A673 (cell line): Measurements from ENCODE around the gene FOXP4. TPM values are rescaled to one million over a fixed set of nuclear protein-coding genes. Genes with fewer than 3 reads are reported as not detected.

Source experiments
- BruUV-seq: library from RNA; stranded (reverse); fragments of 400-500 nt; replicated peaks from 2 replicates; lab custom pipeline; 2021; lab: Mats Ljungman, UMichigan
- CTCF ChIA-PET: fragments of 300-600 bp; sonication (Branson Sonifier 250); formaldehyde crosslinking; loops from one replicate; lab custom pipeline; 2022; ENCODE audit warnings: antibody characterized with exemption; lab: Charles Lee
- POLR2A ChIA-PET: fragments of 300-600 bp; sonication (Branson Sonifier 250); formaldehyde crosslinking; loops from one replicate; lab custom pipeline; 2022; ENCODE audit warnings: antibody characterized with exemption; ENCODE audit not compliant: low non-redundant PET; lab: Charles Lee
- DNase-seq: peaks from one replicate; pipeline ENCODE4 v3.0.0-alpha.2; 2015; ENCODE audit warnings: low spot score
- H3K27ac ChIP-seq: fragments of 200-600 bp; sonication (generic); 2 replicates; pipeline ENCODE4 v1.5.1; 2016; ENCODE audit warnings: mixed run types, low read depth, mild to moderate bottlenecking, mixed read lengths, antibody characterized with exemption, low read length; ENCODE audit not compliant: poor library complexity, severe bottlenecking
- H3K27me3 ChIP-seq: fragments of 200-600 bp; sonication (generic); replicated peaks from 2 replicates; pipeline ENCODE4 v1.6.1; 2017; ENCODE audit warnings: mixed run types, low read depth, mild to moderate bottlenecking, mixed read lengths, antibody characterized with exemption, low read length; ENCODE audit not compliant: insufficient read depth, poor library complexity
- H3K36me3 ChIP-seq: fragments of 200-600 bp; sonication (generic); 2 replicates; pipeline ENCODE4 v1.6.1; 2016; ENCODE audit warnings: mixed run types, mild to moderate bottlenecking, mixed read lengths, antibody characterized with exemption, low read length; ENCODE audit not compliant: insufficient read depth, poor library complexity, severe bottlenecking
- H3K4me1 ChIP-seq: fragments of 200-600 bp; sonication (generic); 2 replicates; pipeline ENCODE4 v1.6.1; 2017; ENCODE audit warnings: mixed run types, mild to moderate bottlenecking, mixed read lengths, antibody characterized with exemption, low read length; ENCODE audit not compliant: insufficient read depth, poor library complexity, severe bottlenecking
- H3K4me3 ChIP-seq: fragments of 200-600 bp; sonication (generic); 2 replicates; pipeline ENCODE4 v1.5.1; 2016; ENCODE audit warnings: low read depth, mixed run types, mild to moderate bottlenecking, mixed read lengths, low read length; ENCODE audit not compliant: poor library complexity, severe bottlenecking
- H3K9me3 ChIP-seq: fragments of 200-600 bp; sonication (generic); 2 replicates; pipeline ENCODE4 v1.6.1; 2016; ENCODE audit warnings: mixed run types, low read depth, mild to moderate bottlenecking, mixed read lengths, antibody characterized with exemption, low read length; ENCODE audit not compliant: poor library complexity, severe bottlenecking
- EZH2 ChIP-seq: fragments of 200-600 bp; sonication (generic); IDR thresholded peaks from 2 replicates; pipeline ENCODE4 v1.6.1; 2017; ENCODE audit warnings: borderline replicate concordance, low read depth, mild to moderate bottlenecking, mixed read lengths, antibody characterized with exemption, low read length; ENCODE audit not compliant: poor library complexity, severe bottlenecking
- intact Hi-C: fragments of 100-400 bp; cut with micrococcal nuclease; formaldehyde crosslinking; loops from one replicate; pipeline ENCODE4 v1.10.0; 2022; ENCODE audit not compliant: unreplicated experiment
- total RNA-seq: library from RNA; stranded (reverse); gene quantifications from 2 replicates; pipeline ENCODE4 v1.2.3, GENCODE V29; 2021
- TF ChIP-seq, protein P1 (sequence below): fragments of 300-800, 200-600 bp; sonication (generic); conservative IDR thresholded peaks from 2 replicates; pipeline ENCODE4 v1.5.1; 2017; ENCODE audit warnings: low read depth, mild to moderate bottlenecking, antibody characterized with exemption, low read length, moderate library complexity, mixed read lengths

Gene FOXP4
- total RNA-seq, 1 experiment from 2014 or later = 53.9 TPM

DNA sequence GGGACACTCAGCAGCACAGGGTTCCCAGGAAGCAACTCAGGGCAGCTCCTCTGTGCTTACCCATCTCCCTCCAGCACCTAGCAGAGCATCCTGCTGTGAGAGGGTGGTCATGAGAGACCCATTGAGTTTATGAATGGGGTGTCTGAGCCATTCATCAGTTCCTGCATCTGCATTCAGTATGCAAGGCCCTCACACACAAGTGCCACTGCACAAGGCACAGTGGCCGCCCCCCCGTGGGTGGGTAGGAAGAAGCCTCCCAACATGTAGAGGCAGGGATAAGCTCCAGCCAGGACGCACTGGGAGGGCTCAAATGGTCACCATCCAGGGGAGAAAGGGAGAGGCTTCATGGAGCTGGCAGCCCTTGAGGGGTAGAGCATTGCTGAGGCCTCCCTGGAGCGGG lies 43.0 kb downstream of the FOXP4 start:
- TF ChIP-seq EZH2 = no peak
- TF ChIP-seq, protein P1, sequence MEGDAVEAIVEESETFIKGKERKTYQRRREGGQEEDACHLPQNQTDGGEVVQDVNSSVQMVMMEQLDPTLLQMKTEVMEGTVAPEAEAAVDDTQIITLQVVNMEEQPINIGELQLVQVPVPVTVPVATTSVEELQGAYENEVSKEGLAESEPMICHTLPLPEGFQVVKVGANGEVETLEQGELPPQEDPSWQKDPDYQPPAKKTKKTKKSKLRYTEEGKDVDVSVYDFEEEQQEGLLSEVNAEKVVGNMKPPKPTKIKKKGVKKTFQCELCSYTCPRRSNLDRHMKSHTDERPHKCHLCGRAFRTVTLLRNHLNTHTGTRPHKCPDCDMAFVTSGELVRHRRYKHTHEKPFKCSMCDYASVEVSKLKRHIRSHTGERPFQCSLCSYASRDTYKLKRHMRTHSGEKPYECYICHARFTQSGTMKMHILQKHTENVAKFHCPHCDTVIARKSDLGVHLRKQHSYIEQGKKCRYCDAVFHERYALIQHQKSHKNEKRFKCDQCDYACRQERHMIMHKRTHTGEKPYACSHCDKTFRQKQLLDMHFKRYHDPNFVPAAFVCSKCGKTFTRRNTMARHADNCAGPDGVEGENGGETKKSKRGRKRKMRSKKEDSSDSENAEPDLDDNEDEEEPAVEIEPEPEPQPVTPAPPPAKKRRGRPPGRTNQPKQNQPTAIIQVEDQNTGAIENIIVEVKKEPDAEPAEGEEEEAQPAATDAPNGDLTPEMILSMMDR = no peak

DNA sequence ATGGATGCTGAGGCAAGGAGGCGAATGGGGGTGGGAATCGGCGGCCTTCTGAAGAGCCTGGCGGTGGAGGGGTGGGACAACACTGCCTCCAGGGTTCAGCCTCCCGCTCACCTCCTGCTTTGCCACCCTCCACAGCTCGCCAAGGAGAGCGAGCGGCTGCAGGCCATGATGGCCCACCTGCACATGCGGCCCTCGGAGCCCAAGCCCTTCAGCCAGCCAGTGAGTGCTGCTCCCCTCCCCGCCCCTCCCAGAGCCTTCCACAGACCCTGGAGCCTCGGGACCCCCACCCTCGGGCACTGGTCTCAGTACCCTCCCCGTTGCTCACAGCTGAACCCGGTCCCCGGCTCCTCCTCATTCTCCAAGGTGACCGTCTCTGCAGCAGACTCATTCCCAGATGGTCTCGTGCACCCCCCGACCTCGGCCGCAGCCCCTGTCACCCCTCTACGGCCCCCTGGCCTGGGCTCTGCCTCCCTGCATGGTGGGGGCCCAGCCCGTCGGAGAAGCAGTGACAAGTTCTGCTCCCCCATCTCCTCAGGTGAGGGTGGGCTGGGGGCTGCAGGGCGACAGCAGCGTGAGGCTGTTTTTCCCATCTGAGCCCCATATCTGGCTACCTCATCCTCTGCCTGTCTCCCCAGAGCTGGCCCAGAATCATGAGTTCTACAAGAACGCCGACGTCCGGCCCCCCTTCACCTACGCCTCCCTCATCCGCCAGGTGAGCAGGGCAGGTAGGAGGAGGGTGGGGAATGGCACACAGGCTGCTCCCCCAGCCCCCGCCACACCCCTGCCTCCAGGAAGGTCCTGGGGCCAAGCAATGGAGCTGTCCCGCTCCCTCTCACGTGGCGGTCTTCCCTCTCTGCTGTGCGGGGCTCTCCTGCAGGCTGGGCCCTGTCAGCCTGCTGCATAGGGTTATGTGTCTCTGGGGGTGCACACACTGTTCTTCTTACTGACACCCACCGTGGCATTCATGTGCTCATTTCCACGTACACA lies 43.7 kb downstream of the FOXP4 start:
- H3K9me3 ChIP-seq = no peaks in the 10 kb centered on the region
- H3K27me3 ChIP-seq = no peaks in the 10 kb centered on the region
- H3K27ac ChIP-seq = no peak overlapping the region
- no peak for TF ChIP-seq EZH2
- TF ChIP-seq, protein P1 = no peak
- POLR2A ChIA-PET = no interaction called here
- H3K36me3 ChIP-seq = peaks cover 24% of the 10 kb centered on the region
- CTCF ChIA-PET = interaction anchor here (1.5 to 1.7 kb wide), 2 partner anchors 93 to 165 kb away, joined by 5 to 6 read pairs; no protein-coding TSS in a partner anchor
- no TSS peak for BruUV-seq
- peaks cover 7% of the 10 kb centered on the region for H3K4me1 ChIP-seq
- H3K4me3 ChIP-seq = no peak overlapping the region
- no peak for DNase-seq
- intact Hi-C loops = loop anchor here (5.0 kb wide), 1 partner anchor 58 kb away; no protein-coding TSS in a partner anchor

More for the DNA sequence above, 43.0 kb downstream of the FOXP4 start:
- ChIA-PET CTCF (interaction anchor here (1.5 to 1.7 kb wide), 2 partner anchors 94 to 165 kb away, joined by 5 to 6 read pairs; no protein-coding TSS in a partner anchor), POLR2A (no interaction called here)
- H3K27ac ChIP-seq = no peak overlapping the region
- no peak overlapping the region for H3K4me3 ChIP-seq
- peaks cover 7% of the 10 kb centered on the region for H3K4me1 ChIP-seq
- no TSS peak for BruUV-seq
- no peaks in the 10 kb centered on the region for H3K9me3 ChIP-seq
- no peaks in the 10 kb centered on the region for H3K27me3 ChIP-seq
- peaks cover 19% of the 10 kb centered on the region for H3K36me3 ChIP-seq
- intact Hi-C loops = no loop called here
- no peak for DNase-seq

GRCh38 chr6:41591122-41591521 lies 44.9 kb downstream of the FOXP4 start:
- ChIA-PET POLR2A (no interaction called here), CTCF (no interaction called here)
- H3K27ac ChIP-seq = no peak overlapping the region
- peaks cover 7% of the 10 kb centered on the region for H3K4me1 ChIP-seq
- no peak for DNase-seq
- no peaks in the 10 kb centered on the region for H3K27me3 ChIP-seq
- TF ChIP-seq EZH2 = no peak
- TF ChIP-seq, protein P1 = no peak
- no peaks in the 10 kb centered on the region for H3K9me3 ChIP-seq
- intact Hi-C loops = loop anchor here (5.0 kb wide), 1 partner anchor 59 kb away; no protein-coding TSS in a partner anchor
- no peak overlapping the region for H3K4me3 ChIP-seq
- BruUV-seq = no TSS peak
- peaks cover 24% of the 10 kb centered on the region for H3K36me3 ChIP-seq
